ENCODE results near the gene DGCR2.
"Not testable (repeated sequence)": the region's sequence is repeated elsewhere in the genome, so short reads cannot be mapped to it uniquely, and the experiment has no call there.

DGCR2 gene

GRCh38 chr22:19122143-19122751 lies at the start of gene DGCR2:
DGCR2 (minus strand) TSS chr22:19122412; CDS start chr22:19122206, 206 bp downstream.
- H3K9me3 Mint-ChIP-seq, result no peaks in the 10 kb centered on the region
- H3K36me3 Mint-ChIP-seq, result no peaks in the 10 kb centered on the region
- DNase-seq (ENCODE audit: low spot score in 2 of 2) (peak; percentile 84 to 92), ATAC-seq (ENCODE audit: low read depth) (peak; percentile 90)
- peaks cover 38% of the 10 kb centered on the region for H3K4me1 Mint-ChIP-seq
- H3K4me3 Mint-ChIP-seq, result peak within 1 kb of the TSS; percentile 92
- H3K27ac Mint-ChIP-seq, result peak within 1 kb of the TSS; percentile 55
- no peaks in the 10 kb centered on the region for H3K27me3 Mint-ChIP-seq

- peaks cover 19% of the 10 kb centered on the region for H3K27me3 Mint-ChIP-seq
- no peak overlapping the region for H3K27ac Mint-ChIP-seq
- peak overlapping the region; percentile 98 for H3K4me3 Mint-ChIP-seq
- H3K9me3 Mint-ChIP-seq, result no peaks in the 10 kb centered on the region
- H3K36me3 Mint-ChIP-seq, result no peaks in the 10 kb centered on the region
- DNase-seq (ENCODE audit: low spot score in 2 of 2) (no peak), ATAC-seq (ENCODE audit: low read depth) (no peak)
- peaks cover 36% of the 10 kb centered on the region for H3K4me1 Mint-ChIP-seq
These were observed 47.7 kb upstream of the DGCR2 start for GRCh38 chr22:19169947-19170318.

- ATAC-seq (ENCODE audit: low read depth) (no peak), DNase-seq (ENCODE audit: low spot score in 2 of 2) (peak in 1 of 2 donors; percentile 17)
- Mint-ChIP-seq H3K4me3 (peak overlapping the region; percentile 60), H3K4me1 (peaks cover 32% of the 10 kb centered on the region), H3K9me3 (no peaks in the 10 kb centered on the region), H3K36me3 (no peaks in the 10 kb centered on the region), H3K27me3 (peaks cover 19% of the 10 kb centered on the region), H3K27ac (no peak overlapping the region)
These were observed 47.1 kb upstream of the DGCR2 start for GRCh38 chr22:19169002-19169946.

- Mint-ChIP-seq H3K4me1 (peaks cover 24% of the 10 kb centered on the region), H3K27me3 (peaks cover 21% of the 10 kb centered on the region), H3K4me3 (no peak overlapping the region), H3K9me3 (no peaks in the 10 kb centered on the region), H3K27ac (no peak overlapping the region), H3K36me3 (no peaks in the 10 kb centered on the region)
- ATAC-seq (ENCODE audit: low read depth), result no peak
- DNase-seq (ENCODE audit: low spot score in 2 of 2), result no peak
These were observed 46.1 kb upstream of the DGCR2 start for GRCh38 chr22:19168088-19168890.

- no peak overlapping the region for H3K27ac Mint-ChIP-seq
- no peak for DNase-seq (ENCODE audit: low spot score in 2 of 2)
- peaks cover 14% of the 10 kb centered on the region for H3K4me1 Mint-ChIP-seq
- no peak overlapping the region for H3K4me3 Mint-ChIP-seq
- H3K9me3 Mint-ChIP-seq, result no peaks in the 10 kb centered on the region
- no peaks in the 10 kb centered on the region for H3K36me3 Mint-ChIP-seq
- peaks cover 21% of the 10 kb centered on the region for H3K27me3 Mint-ChIP-seq
- no peak for ATAC-seq (ENCODE audit: low read depth)
These were observed 45.1 kb upstream of the DGCR2 start for GRCh38 chr22:19167106-19167869.

GRCh38 chr22:19166421-19166820 lies 44.2 kb upstream of the DGCR2 start:
- DNase-seq (ENCODE audit: low spot score in 2 of 2), result no peak
- ATAC-seq (ENCODE audit: low read depth), result no peak
- Mint-ChIP-seq H3K9me3 (no peaks in the 10 kb centered on the region), H3K4me3 (no peak overlapping the region), H3K27ac (no peak overlapping the region), H3K27me3 (peaks cover 21% of the 10 kb centered on the region), H3K4me1 (peaks cover 11% of the 10 kb centered on the region), H3K36me3 (no peaks in the 10 kb centered on the region)

GRCh38 chr22:19164425-19164824 lies 42.2 kb upstream of the DGCR2 start:
- Mint-ChIP-seq H3K36me3 (no peaks in the 10 kb centered on the region), H3K27me3 (peaks cover 19% of the 10 kb centered on the region), H3K4me3 (no peak overlapping the region), H3K4me1 (peaks cover under 1% of the 10 kb centered on the region), H3K27ac (no peak overlapping the region), H3K9me3 (no peaks in the 10 kb centered on the region)
- DNase-seq (ENCODE audit: low spot score in 2 of 2), result no peak
- no peak for ATAC-seq (ENCODE audit: low read depth)

- not testable (repeated sequence) for H3K4me3 Mint-ChIP-seq; ATAC-seq (ENCODE audit: low read depth); H3K36me3 Mint-ChIP-seq; H3K9me3 Mint-ChIP-seq; H3K27me3 Mint-ChIP-seq; DNase-seq (ENCODE audit: low spot score in 2 of 2); H3K4me1 Mint-ChIP-seq; H3K27ac Mint-ChIP-seq
These were observed 36.4 kb upstream of the DGCR2 start for GRCh38 chr22:19158649-19159048.

GRCh38 chr22:19156109-19156508 lies 33.9 kb upstream of the DGCR2 start:
- H3K4me3 Mint-ChIP-seq; ATAC-seq (ENCODE audit: low read depth); H3K36me3 Mint-ChIP-seq; DNase-seq (ENCODE audit: low spot score in 2 of 2); H3K9me3 Mint-ChIP-seq; H3K4me1 Mint-ChIP-seq; H3K27ac Mint-ChIP-seq: not testable (repeated sequence)
- H3K27me3 Mint-ChIP-seq, result peaks cover 19% of the 10 kb centered on the region

- no peak for DNase-seq (ENCODE audit: low spot score in 2 of 2)
- H3K27ac Mint-ChIP-seq, result no peak overlapping the region
- peaks cover 3% of the 10 kb centered on the region for H3K36me3 Mint-ChIP-seq
- ATAC-seq (ENCODE audit: low read depth), result no peak
- no peak overlapping the region for H3K4me3 Mint-ChIP-seq
- peaks cover 6% of the 10 kb centered on the region for H3K4me1 Mint-ChIP-seq
- H3K27me3 Mint-ChIP-seq, result peaks cover 23% of the 10 kb centered on the region
- peaks cover 3% of the 10 kb centered on the region for H3K9me3 Mint-ChIP-seq
These were observed 31.0 kb upstream of the DGCR2 start for GRCh38 chr22:19152942-19153883.

GRCh38 chr22:19151329-19152191 lies 29.3 kb upstream of the DGCR2 start:
- Mint-ChIP-seq H3K27ac (no peak overlapping the region), H3K4me1 (peaks cover 6% of the 10 kb centered on the region), H3K4me3 (peak overlapping the region; percentile 71), H3K9me3 (peaks cover 3% of the 10 kb centered on the region), H3K27me3 (peaks cover 23% of the 10 kb centered on the region), H3K36me3 (peaks cover 3% of the 10 kb centered on the region)
- ATAC-seq (ENCODE audit: low read depth) (no peak), DNase-seq (ENCODE audit: low spot score in 2 of 2) (no peak)
